GM12878 (cell line): ENCODE measurements around the gene COQ9. TPM values are rescaled to one million over a fixed set of nuclear protein-coding genes. Genes with fewer than 3 reads are reported as not detected.

Source experiments
- ATAC-seq: fragments of 200-7000 bp; cut with Tn5 transposase; 3 replicates; pipeline ENCODE4 v1.9.1; 2020; ENCODE audit warnings: mild to moderate bottlenecking, moderate library complexity
- BruUV-seq: library from RNA; stranded (reverse); fragments of 400-500 nt; replicated peaks from 2 replicates; lab custom pipeline; 2021; lab: Mats Ljungman, UMichigan
- CTCF ChIA-PET: fragments of 300-600 bp; sonication (Branson Sonifier 250); formaldehyde crosslinking; extraction: SDS; loops from one replicate; lab custom pipeline; 2021; ENCODE audit warnings: inconsistent platforms; lab: Yijun Ruan, JAX
- POLR2A ChIA-PET: fragments of 350-600 bp; formaldehyde crosslinking; extraction: SDS; loops from one replicate; lab custom pipeline; 2021; ENCODE audit warnings: inconsistent platforms; lab: Charles Lee
- RAD21 ChIA-PET: fragments of 300-600 bp; sonication (Branson Sonifier 250); formaldehyde crosslinking; loops from one replicate; lab custom pipeline; 2023; ENCODE audit warnings: antibody characterized with exemption; ENCODE audit not compliant: unreplicated experiment; lab: Charles Lee
- SMC1A ChIA-PET: fragments of 300-600 bp; sonication (Branson Sonifier 250); formaldehyde crosslinking; loops from one replicate; lab custom pipeline; 2023; ENCODE audit not compliant: unreplicated experiment, uncharacterized antibody; lab: Charles Lee
- DNase-seq: peaks from one replicate; pipeline ENCODE4 v3.0.0-alpha.2; 2011; ENCODE audit warnings: low read depth, low spot score
- FAIRE-seq: peaks from 3 replicates; lab custom pipeline; 2011; peaks lifted over from hg19 to GRCh38; lab: Jason Lieb, UNC
- H2AFZ ChIP-seq: 2 replicates; pipeline ENCODE4 v1.6.0; 2011; ENCODE audit warnings: low read depth, low read length, control low read depth; ENCODE audit not compliant: control insufficient read depth
- H3K27ac ChIP-seq: 2 replicates; pipeline ENCODE4 v1.5.1; 2011; ENCODE audit warnings: control low read depth; ENCODE audit not compliant: control insufficient read depth, insufficient read depth
- H3K27me3 ChIP-seq, 2 experiments: replicated peaks in 1 of 2; 2 replicates each; pipeline versions ENCODE4 v1.6.0 to v1.6.1; 2011; ENCODE audit warnings: low read length in 1 of 2; ENCODE audit not compliant: control insufficient read depth in 2 of 2, insufficient read depth in 2 of 2
- H3K36me3 ChIP-seq, 2 experiments: 2 replicates each; pipeline ENCODE4 v1.5.1; 2011; ENCODE audit warnings: low read length in 1 of 2; ENCODE audit not compliant: control insufficient read depth in 2 of 2, insufficient read depth in 2 of 2
- H3K4me1 ChIP-seq: 2 replicates; pipeline ENCODE4 v1.6.1; 2011; ENCODE audit warnings: mild to moderate bottlenecking, low read length, moderate library complexity, mixed read lengths; ENCODE audit not compliant: control insufficient read depth, insufficient read depth
- H3K4me2 ChIP-seq: 2 replicates; pipeline ENCODE4 v1.6.0; 2011; ENCODE audit warnings: control low read depth; ENCODE audit not compliant: control insufficient read depth, insufficient read depth
- H3K4me3 ChIP-seq: fragments of 200-600 bp; sonication (generic); 2 replicates; pipeline ENCODE4 v1.5.1; 2016
- H3K79me2 ChIP-seq: 2 replicates; pipeline ENCODE4 v1.6.0; 2011; ENCODE audit warnings: low read length; ENCODE audit not compliant: control insufficient read depth, insufficient read depth
- H3K9ac ChIP-seq: 2 replicates; pipeline ENCODE4 v1.8.0; 2011; ENCODE audit warnings: low read length, control low read depth, mixed read lengths; ENCODE audit not compliant: control insufficient read depth, insufficient read depth
- H3K9me3 ChIP-seq: replicated peaks from 3 replicates; pipeline ENCODE4 v1.5.1; 2011; ENCODE audit warnings: mild to moderate bottlenecking, low read length; ENCODE audit not compliant: control insufficient read depth, insufficient read depth
- H4K20me1 ChIP-seq: 2 replicates; pipeline ENCODE4 v1.6.0; 2011; ENCODE audit not compliant: control insufficient read depth, insufficient read depth
- CBX5 ChIP-seq: sonication (generic); IDR thresholded peaks from 2 replicates; pipeline ENCODE4 v1.6.1; 2016; ENCODE audit warnings: low read depth, moderate library complexity, mild to moderate bottlenecking, inconsistent platforms
- FOXK2 ChIP-seq: fragments of 450-650 bp; IDR thresholded peaks from 2 replicates; pipeline ENCODE4 v1.6.1; 2017; ENCODE audit warnings: mild to moderate bottlenecking, moderate library complexity
- GABPA ChIP-seq: IDR thresholded peaks from 2 replicates; pipeline ENCODE4 v1.6.1; 2014; ENCODE audit warnings: antibody characterized with exemption, low read depth, mild to moderate bottlenecking, inconsistent platforms
- GATAD2B ChIP-seq: fragments of 450-650 bp; conservative IDR thresholded peaks from 2 replicates; pipeline ENCODE4 v1.6.1; 2017; ENCODE audit warnings: low read depth, mild to moderate bottlenecking, moderate library complexity
- HDGF ChIP-seq: fragments of 450-650 bp; IDR thresholded peaks from 2 replicates; pipeline ENCODE4 v1.6.1; 2016; ENCODE audit warnings: antibody characterized with exemption
- IRF4 ChIP-seq: IDR thresholded peaks from 2 replicates; pipeline ENCODE4 v1.6.1; 2011; ENCODE audit warnings: low read depth, low read length
- NFYA ChIP-seq: IDR thresholded peaks from 2 replicates; pipeline ENCODE4 v1.6.1; 2011; ENCODE audit warnings: low read depth, mild to moderate bottlenecking, low read length, improper control_type of control experiment, borderline replicate concordance
- NR2F1 ChIP-seq: fragments of 450-650 bp; conservative IDR thresholded peaks from 2 replicates; pipeline ENCODE4 v1.6.1; 2017; ENCODE audit warnings: mild to moderate bottlenecking
- PML ChIP-seq: IDR thresholded peaks from 2 replicates; pipeline ENCODE4 v1.6.1; 2012; ENCODE audit warnings: low read length, inconsistent platforms
- SIN3A ChIP-seq: IDR thresholded peaks from 2 replicates; pipeline ENCODE4 v1.6.1; 2012; ENCODE audit warnings: low read depth, low read length, improper control_type of control experiment
- SMAD5 ChIP-seq: IDR thresholded peaks from 2 replicates; pipeline ENCODE4 v1.6.1; 2016; ENCODE audit warnings: antibody characterized with exemption, low read depth
- ZBED1 ChIP-seq: IDR thresholded peaks from 2 replicates; pipeline ENCODE4 v1.6.1; 2016; ENCODE audit warnings: borderline replicate concordance
- ZNF622 ChIP-seq: fragments of 450-650 bp; IDR thresholded peaks from 2 replicates; pipeline ENCODE4 v1.6.1; 2017; ENCODE audit warnings: mild to moderate bottlenecking, inconsistent platforms
- WGBS: methylation state at CpG from one replicate; pipeline ENCODE4 v1.1.6; 2016; ENCODE audit warnings: low lambda C conversion rate; ENCODE audit not compliant: insufficient replicate concordance, insufficient coverage; ENCODE audit errors: missing lambda C conversion rate; 5-methylcytosine and 5-hydroxymethylcytosine counted together
- in situ Hi-C: fragments of 300-500 bp; cut with MboI; formaldehyde crosslinking; loops from 9 replicates; pipeline ENCODE4 v1.14.3; 2018; ENCODE audit warnings: mixed read lengths
- intact Hi-C: fragments of 100-400 bp; cut with micrococcal nuclease; formaldehyde crosslinking; loops from one replicate; pipeline ENCODE4 v1.14.2; 2022; ENCODE audit not compliant: unreplicated experiment
- polyA plus RNA-seq, 11 experiments: library from polyadenylated mRNA; depleted of rRNA in 4 of 11; unstranded in 6 of 11; stranded (reverse) in 5 of 11; fragments of >200 nt; fragmentation: Nextera tagmentation in 4 of 11; fragmentation: Illumina TruSeq in 1 of 11; extraction: Ambion mirVana in 4 of 11; extraction: Trizol in 1 of 11; gene quantifications; 1 replicate in 1 of 11; 2 replicates in 10 of 11; pipeline versions ENCODE4 v1.2.1 to v1.2.3, GENCODE V29; 2011 to 2016; ENCODE audit warnings: inconsistent platforms in 2 of 11, missing spikeins in 2 of 11, low read depth in 1 of 11
- total RNA-seq, 4 experiments: library from RNA; depleted of rRNA in 3 of 4; stranded (reverse); fragments of >200 nt in 3 of 4; fragmentation: Illumina TruSeq in 1 of 4; extraction: Trizol in 1 of 4; gene quantifications; 2 replicates each; pipeline versions ENCODE4 v1.2.1 to v1.2.3, GENCODE V29; 2013 to 2021
- TF ChIP-seq, protein P1 (sequence below): fragments of 450-650 bp; IDR thresholded peaks from 2 replicates; pipeline ENCODE4 v1.6.1; 2017; ENCODE audit warnings: borderline replicate concordance
- TF ChIP-seq, protein P2 (sequence below): IDR thresholded peaks from 2 replicates; pipeline ENCODE4 v1.6.1; 2011; ENCODE audit warnings: borderline replicate concordance, low read depth, mild to moderate bottlenecking, moderate library complexity, mixed read lengths, low read length; ENCODE audit not compliant: insufficient read depth; ENCODE audit errors: extremely low read length

The COQ9 gene
- total and polyA plus RNA-seq, 10 of the 15 experiments (the other 5 are each of a cell fraction or from before 2014, with no cell fraction given) = 24.1 to 79.7 (median 50.1) TPM

DNA sequence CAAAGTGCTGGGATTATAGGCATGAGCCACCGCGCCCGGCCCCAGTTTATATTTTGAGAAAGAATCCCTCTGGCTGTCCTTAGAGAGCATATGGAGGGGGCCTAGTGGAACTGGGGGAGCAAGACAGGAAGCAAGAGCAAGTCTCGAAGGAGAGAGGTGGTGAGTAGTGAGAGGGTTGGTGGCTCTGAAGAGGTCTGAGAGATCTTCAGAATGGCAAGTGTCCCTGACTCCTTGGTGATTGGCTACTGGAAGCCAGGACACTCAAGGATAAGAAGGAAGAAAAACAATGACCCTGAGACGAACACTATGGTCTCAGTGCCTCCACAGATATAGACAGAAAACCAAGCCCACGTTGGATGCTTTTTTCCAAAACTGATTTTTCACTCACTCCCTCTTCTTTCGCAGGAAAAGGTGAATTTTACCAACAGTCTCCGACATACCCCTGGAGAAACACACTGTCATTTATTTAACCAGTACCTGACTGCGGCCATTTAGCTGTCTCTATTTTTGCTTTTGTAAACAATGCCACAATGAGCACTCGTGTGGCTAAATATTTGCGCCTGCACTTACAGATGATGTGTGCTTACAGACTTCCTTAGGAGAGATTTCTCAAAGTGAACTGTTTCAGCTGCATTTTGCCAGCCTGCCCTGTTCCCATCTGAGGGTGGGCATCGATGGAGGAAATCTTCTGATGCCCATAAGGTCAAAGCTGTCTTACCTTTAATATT lies 54.9 kb downstream of the COQ9 start (continued):
- TF ChIP-seq HDGF = no peak
- TF ChIP-seq, protein P1, sequence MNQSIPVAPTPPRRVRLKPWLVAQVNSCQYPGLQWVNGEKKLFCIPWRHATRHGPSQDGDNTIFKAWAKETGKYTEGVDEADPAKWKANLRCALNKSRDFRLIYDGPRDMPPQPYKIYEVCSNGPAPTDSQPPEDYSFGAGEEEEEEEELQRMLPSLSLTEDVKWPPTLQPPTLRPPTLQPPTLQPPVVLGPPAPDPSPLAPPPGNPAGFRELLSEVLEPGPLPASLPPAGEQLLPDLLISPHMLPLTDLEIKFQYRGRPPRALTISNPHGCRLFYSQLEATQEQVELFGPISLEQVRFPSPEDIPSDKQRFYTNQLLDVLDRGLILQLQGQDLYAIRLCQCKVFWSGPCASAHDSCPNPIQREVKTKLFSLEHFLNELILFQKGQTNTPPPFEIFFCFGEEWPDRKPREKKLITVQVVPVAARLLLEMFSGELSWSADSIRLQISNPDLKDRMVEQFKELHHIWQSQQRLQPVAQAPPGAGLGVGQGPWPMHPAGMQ = no peak
- no peak for TF ChIP-seq GATAD2B
- TF ChIP-seq ZBED1 = no peak

DNA sequence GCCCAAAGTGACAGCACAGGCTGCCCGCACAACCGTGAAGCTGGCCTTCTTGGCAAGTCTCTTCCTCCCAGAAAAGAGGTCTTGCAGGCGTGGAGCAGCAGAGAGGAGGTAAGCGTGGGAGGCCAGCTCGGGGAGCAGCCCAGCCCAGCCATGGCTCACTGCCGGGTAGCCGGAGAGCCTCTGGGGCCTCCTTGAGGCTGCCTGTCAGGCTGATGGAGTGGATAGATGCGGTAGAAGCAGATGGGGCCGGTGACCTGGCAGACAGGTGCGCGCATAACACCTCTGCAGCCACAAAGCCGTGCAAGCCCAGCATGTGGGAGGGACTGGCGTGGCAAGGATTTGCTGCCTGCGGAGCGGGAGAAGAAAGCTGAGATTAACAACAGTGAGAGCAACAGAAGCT lies 56.1 kb downstream of the COQ9 start:
- Histone ChIP-seq H4K20me1 (no peaks in the 10 kb centered on the region), H3K79me2 (no peaks in the 10 kb centered on the region), H3K4me1 (no peaks in the 10 kb centered on the region), H3K9ac (no peak overlapping the region), H2AFZ (no peak overlapping the region), H3K4me3 (no peak overlapping the region), H3K27me3 (no peaks in the 10 kb centered on the region; a peak in 2 of 4 replicates), H3K36me3 (no peaks in the 10 kb centered on the region), H3K9me3 (no peaks in the 10 kb centered on the region), H3K4me2 (no peak overlapping the region), H3K27ac (no peak overlapping the region)
- ChIA-PET CTCF (interaction anchor here (0.7 kb wide), 1 partner anchor 401 kb away, joined by 3 read pairs; no protein-coding TSS in a partner anchor), RAD21 (no interaction called here), SMC1A (no interaction called here), POLR2A (no interaction called here)
- FAIRE-seq (no peak), DNase-seq (no peak), ATAC-seq (no peak)
- in situ Hi-C loops (no loop called here), intact Hi-C loops (no loop called here)
- 60% methylated on average over 15 of the region's 15 CpGs for WGBS
- no peak for TF ChIP-seq GABPA
- TF ChIP-seq, protein P2, sequence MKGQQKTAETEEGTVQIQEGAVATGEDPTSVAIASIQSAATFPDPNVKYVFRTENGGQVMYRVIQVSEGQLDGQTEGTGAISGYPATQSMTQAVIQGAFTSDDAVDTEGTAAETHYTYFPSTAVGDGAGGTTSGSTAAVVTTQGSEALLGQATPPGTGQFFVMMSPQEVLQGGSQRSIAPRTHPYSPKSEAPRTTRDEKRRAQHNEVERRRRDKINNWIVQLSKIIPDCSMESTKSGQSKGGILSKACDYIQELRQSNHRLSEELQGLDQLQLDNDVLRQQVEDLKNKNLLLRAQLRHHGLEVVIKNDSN = no peak
- no peak for TF ChIP-seq NR2F1
- no peak for TF ChIP-seq SIN3A
- TF ChIP-seq ZNF622 = no peak
- TF ChIP-seq NFYA = no peak
- no peak for TF ChIP-seq IRF4
- no peak for TF ChIP-seq FOXK2
- no peak for TF ChIP-seq PML
- no peak for TF ChIP-seq SMAD5
- no peak for TF ChIP-seq CBX5
- no TSS peak for BruUV-seq
